Stomach (tissue), 4 donors: ENCODE results near the gene GNS.

Experiments used
- CTCF ChIP-seq, 7 experiments: fragments of 450-650 bp in 4 of 7; fragments of 200-600 bp in 3 of 7; sonication (generic) in 3 of 7; IDR thresholded peaks; one replicate each; pipeline ENCODE4 v1.5.1; 2016 to 2019; ENCODE audit warnings: antibody characterized with exemption in 7 of 7, control low read depth in 2 of 7, mild to moderate bottlenecking in 1 of 7
- EP300 ChIP-seq: sonication (generic); formaldehyde crosslinking; IDR thresholded peaks from one replicate; pipeline ENCODE4 v1.6.1; 2017; ENCODE audit warnings: antibody characterized with exemption
- POLR2AphosphoS5 ChIP-seq, 3 donors: sonication (generic); formaldehyde crosslinking; IDR thresholded peaks; one replicate each; pipeline ENCODE4 v1.6.1; 2016; ENCODE audit warnings: antibody characterized with exemption in 3 of 3

- no peak for TF ChIP-seq EP300
- TF ChIP-seq CTCF (IDR thresholded peaks at IDR 0.05) = no peak
- no peak for TF ChIP-seq POLR2AphosphoS5 (IDR thresholded peaks at IDR 0.05)
Measured at GRCh38 chr12:64720884-64721283, 38.3 kb downstream of the GNS start.
